HG03432 (cell line): Measurements from ENCODE around the gene LIMD2.

Experiments
- ATAC-seq: cut with Tn5 transposase; IDR thresholded peaks from one replicate; pipeline ENCODE4 v1.9.1; 2021; ENCODE audit warnings: mild to moderate bottlenecking, moderate library complexity; ENCODE audit not compliant: unreplicated experiment

LIMD2 gene

GRCh38 chr17:63701868-63702720, 2.2 kb upstream of the LIMD2 start:
- no peak for ATAC-seq

- ATAC-seq, result no peak
Measured at GRCh38 chr17:63701456-63701820, 1.5 kb upstream of the LIMD2 start.

GRCh38 chr17:63700528-63701455, 867 bp upstream of the LIMD2 start:
- ATAC-seq, result no peak

GRCh38 chr17:63698886-63699637, 863 bp downstream of the LIMD2 start:
- ATAC-seq, result peak; percentile 31

- no peak for ATAC-seq
Measured at GRCh38 chr17:63698381-63698885, 1.5 kb downstream of the LIMD2 start.

- peak; percentile 24 for ATAC-seq
Measured at GRCh38 chr17:63697341-63698286, 2.3 kb downstream of the LIMD2 start.

GRCh38 chr17:63696381-63696961, 3.5 kb downstream of the LIMD2 start:
- ATAC-seq, result no peak

- ATAC-seq, result no peak
Measured at GRCh38 chr17:63695889-63696288, 4.0 kb downstream of the LIMD2 start.

GRCh38 chr17:63694950-63695773, 4.8 kb downstream of the LIMD2 start:
- no peak for ATAC-seq

- ATAC-seq, result no peak
Measured at GRCh38 chr17:63694229-63694949, 5.5 kb downstream of the LIMD2 start.

GRCh38 chr17:63693411-63694113, 6.4 kb downstream of the LIMD2 start:
- ATAC-seq, result no peak

- no peak for ATAC-seq
Measured at GRCh38 chr17:63692195-63692816, 7.6 kb downstream of the LIMD2 start.

GRCh38 chr17:63689479-63689878, 10.4 kb downstream of the LIMD2 start:
- ATAC-seq, result no peak

GRCh38 chr17:63688396-63689020, 11.4 kb downstream of the LIMD2 start:
- no peak for ATAC-seq

- no peak for ATAC-seq
Measured at GRCh38 chr17:63686138-63686685, 13.7 kb downstream of the LIMD2 start.

GRCh38 chr17:63685578-63685977, 14.3 kb downstream of the LIMD2 start:
- no peak for ATAC-seq
